Left lung (tissue), 10 donors: Measurements from ENCODE around the gene KLK1. TPM values are rescaled to one million over a fixed set of nuclear protein-coding genes. Genes with fewer than 3 reads are reported as not detected.

Source experiments
- ATAC-seq: fragments of 200-7000 bp; cut with Tn5 transposase; one replicate; pipeline ENCODE4 v1.9.1; 2020; ENCODE audit warnings: moderate library complexity
- DNase-seq, 4 donors: peaks; one replicate each; pipeline ENCODE4 v3.0.0-alpha.2; 2013 to 2020
- H3K27ac ChIP-seq, 2 donors: fragments of 200-600 bp; sonication (generic) in 1 of 2; one replicate each; pipeline versions ENCODE4 v1.5.0 to v1.8.0; 2020 to 2021
- H3K27me3 ChIP-seq, 2 donors: fragments of 200-600 bp; sonication (generic) in 1 of 2; one replicate each; pipeline versions ENCODE4 v1.5.0 to v1.8.0; 2020 to 2021
- H3K36me3 ChIP-seq, 2 donors: fragments of 200-600 bp; sonication (generic) in 1 of 2; one replicate each; pipeline versions ENCODE4 v1.5.0 to v1.8.0; 2020 to 2021
- H3K4me1 ChIP-seq, 2 donors: fragments of 200-600 bp; one replicate each; pipeline ENCODE4 v1.8.0; 2021
- H3K4me3 ChIP-seq, 2 donors: fragments of 200-600 bp; sonication (generic) in 1 of 2; one replicate each; pipeline versions ENCODE4 v1.5.0 to v1.8.0; 2020 to 2021; ENCODE audit warnings: mild to moderate bottlenecking in 1 of 2
- H3K9me3 ChIP-seq, 2 donors: fragments of 200-600 bp; sonication (generic) in 1 of 2; one replicate each; pipeline versions ENCODE4 v1.5.0 to v1.8.0; 2020 to 2021
- CTCF ChIP-seq, 2 donors: fragments of 200-600 bp; sonication (generic) in 1 of 2; IDR thresholded peaks; one replicate each; pipeline versions ENCODE4 v1.5.0 to v1.8.0; 2021; ENCODE audit warnings: antibody characterized with exemption in 2 of 2
- intact Hi-C, 2 donors: fragments of 100-400 bp; cut with DNase I; formaldehyde crosslinking; loops; one replicate each; pipeline versions ENCODE4 v1.11.2 to v1.14.2; 2022
- polyA plus RNA-seq, 6 donors: library from polyadenylated mRNA; unstranded; fragments of 120-200 nt; gene quantifications; one replicate each; pipeline ENCODE4 v1.2.1, GENCODE V29; 2013; ENCODE audit not compliant: insufficient read length in 6 of 6
- total RNA-seq, 2 donors: library from RNA; stranded (reverse); fragmentation: NEBNext Ultra II Directional; extraction: Animal tissue kit (Norgen Biotek cat#: 25700); gene quantifications; one replicate each; pipeline ENCODE4 v1.2.1, GENCODE V29; 2021
- donor health status: DM: no; HTN: yes; CAD: no.
- donor health status: DM: no; HTN: no; CAD: no.

The KLK1 gene
- total and polyA plus RNA-seq, 8 donors = 0.29 to 0.76 (median 0.60) TPM

- no peak for ATAC-seq
- Histone ChIP-seq H3K27ac (no peak overlapping the region), H3K27me3 (no peaks in the 10 kb centered on the region), H3K36me3 (peaks cover 0 to 15% of the 10 kb centered on the region in 2 donors), H3K9me3 (no peaks in the 10 kb centered on the region), H3K4me3 (no peak overlapping the region), H3K4me1 (no peaks in the 10 kb centered on the region)
- intact Hi-C loops = no loop called here
- no peak for DNase-seq
- no peak for TF ChIP-seq CTCF (IDR thresholded peaks at IDR 0.05)
Observed at GRCh38 chr19:50792272-50793250, 31.0 kb downstream of the KLK1 start.

GRCh38 chr19:50791594-50792271 lies 31.9 kb downstream of the KLK1 start:
- Histone ChIP-seq H3K4me3 (no peak overlapping the region), H3K27me3 (no peaks in the 10 kb centered on the region), H3K4me1 (no peaks in the 10 kb centered on the region), H3K27ac (no peak overlapping the region), H3K36me3 (peaks cover 0 to 7% of the 10 kb centered on the region in 2 donors), H3K9me3 (no peaks in the 10 kb centered on the region)
- ATAC-seq (no peak), DNase-seq (no peak)
- intact Hi-C loops = no loop called here
- TF ChIP-seq CTCF (IDR thresholded peaks at IDR 0.05) = no peak

- Histone ChIP-seq H3K27ac (no peak overlapping the region), H3K4me3 (no peak overlapping the region), H3K36me3 (no peaks in the 10 kb centered on the region), H3K27me3 (no peaks in the 10 kb centered on the region), H3K4me1 (no peaks in the 10 kb centered on the region), H3K9me3 (no peaks in the 10 kb centered on the region)
- no peak for ATAC-seq
- no peak for DNase-seq
- intact Hi-C loops = no loop called here
- no peak for TF ChIP-seq CTCF (IDR thresholded peaks at IDR 0.05)
Observed at GRCh38 chr19:50790922-50791467, 32.6 kb downstream of the KLK1 start.

GRCh38 chr19:50790396-50790795 lies 33.2 kb downstream of the KLK1 start, which contains the start of gene ACP4:
Gene ACP4, plus strand, starts transcription at chr19:50790415. Its CDS starts 0 bp downstream, at chr19:50790415.
- Histone ChIP-seq H3K4me1 (no peaks in the 10 kb centered on the region), H3K27me3 (no peaks in the 10 kb centered on the region), H3K4me3 (no peak within 1 kb of the TSS), H3K9me3 (no peaks in the 10 kb centered on the region), H3K27ac (no peak within 1 kb of the TSS), H3K36me3 (no peaks in the 10 kb centered on the region)
- DNase-seq (no peak), ATAC-seq (no peak)
- no peak for TF ChIP-seq CTCF (IDR thresholded peaks at IDR 0.05)
- intact Hi-C loops = no loop called here

- ATAC-seq = no peak
- intact Hi-C loops = loop anchor here in 1 of 2 donors (10.0 kb wide), 1 partner anchor 421 kb away; the partner anchor contains the start of gene NAPSA
- TF ChIP-seq CTCF (IDR thresholded peaks at IDR 0.05) = no peak
- H3K36me3 ChIP-seq = no peaks in the 10 kb centered on the region
- H3K4me3 ChIP-seq = no peak overlapping the region
- no peak for DNase-seq
- H3K9me3 ChIP-seq = no peaks in the 10 kb centered on the region
- peaks cover 0 to 8% of the 10 kb centered on the region in 2 donors for H3K4me1 ChIP-seq
- no peak overlapping the region for H3K27ac ChIP-seq
- peaks cover 0 to 31% of the 10 kb centered on the region in 2 donors for H3K27me3 ChIP-seq
Observed at GRCh38 chr19:50785329-50785728, 38.3 kb downstream of the KLK1 start.
